Natural killer cell (primary cell): ENCODE measurements around the gene FAM228A. TPM values are rescaled to one million over a fixed set of nuclear protein-coding genes. Genes with fewer than 3 reads are reported as not detected.

Experiments
- ATAC-seq, 3 donors: fragments of 150-1000 bp in 2 of 3; fragments of 200-7000 bp in 1 of 3; cut with Tn5 transposase; 1 replicate in 1 of 3; 2 replicates in 2 of 3; pipeline ENCODE4 v1.10.0; 2021; ENCODE audit warnings: mild to moderate bottlenecking in 2 of 3, moderate library complexity in 2 of 3
- DNase-seq, 2 donors: peaks; one replicate each; pipeline versions ENCODE4 v3.0.0 to v3.0.0-alpha.2; 2013 to 2021; ENCODE audit warnings: mixed read lengths in 1 of 2
- H3K27ac ChIP-seq: one replicate; pipeline ENCODE4 v1.5.1; 2013; ENCODE audit warnings: mild to moderate bottlenecking, low read length
- H3K27me3 ChIP-seq: one replicate; pipeline ENCODE4 v1.6.1; 2013; ENCODE audit warnings: low read length; ENCODE audit not compliant: control insufficient read depth, insufficient read depth
- H3K36me3 ChIP-seq: one replicate; pipeline ENCODE4 v1.6.1; 2013; ENCODE audit warnings: low read length; ENCODE audit not compliant: control insufficient read depth, insufficient read depth
- H3K4me1 ChIP-seq: one replicate; pipeline ENCODE4 v1.6.1; 2013; ENCODE audit warnings: low read length; ENCODE audit not compliant: control insufficient read depth, insufficient read depth
- H3K4me3 ChIP-seq: one replicate; pipeline ENCODE4 v1.5.1; 2013; ENCODE audit warnings: low read length
- H3K9me3 ChIP-seq: one replicate; pipeline ENCODE4 v1.6.1; 2013; ENCODE audit warnings: low read length; ENCODE audit not compliant: control insufficient read depth, insufficient read depth
- H3K27ac Mint-ChIP-seq, 2 donors: one replicate each; pipeline ENCODE4 v1.8.0; 2022; ENCODE audit warnings: mild to moderate bottlenecking in 2 of 2, mixed read lengths in 2 of 2, moderate library complexity in 1 of 2
- H3K27me3 Mint-ChIP-seq, 2 donors: one replicate each; pipeline ENCODE4 v1.8.0; 2022; ENCODE audit warnings: low read depth in 2 of 2, mixed read lengths in 2 of 2
- H3K36me3 Mint-ChIP-seq: one replicate; pipeline ENCODE4 v1.8.0; 2022; ENCODE audit warnings: mixed read lengths
- H3K4me1 Mint-ChIP-seq, 2 donors: one replicate each; pipeline ENCODE4 v1.8.0; 2022; ENCODE audit warnings: mixed read lengths in 2 of 2
- H3K4me3 Mint-ChIP-seq: one replicate; pipeline ENCODE4 v1.8.0; 2022; ENCODE audit warnings: mild to moderate bottlenecking, moderate library complexity, mixed read lengths
- H3K9me3 Mint-ChIP-seq, 2 donors: one replicate each; pipeline ENCODE4 v1.8.0; 2022; ENCODE audit warnings: mixed read lengths in 2 of 2
- WGBS: methylation state at CpG from one replicate; pipeline ENCODE4 v1.1.7; 2013; ENCODE audit warnings: missing lambda C conversion rate; ENCODE audit not compliant: insufficient coverage; 5-methylcytosine and 5-hydroxymethylcytosine counted together
- intact Hi-C: fragments of 100-400 bp; cut with micrococcal nuclease; formaldehyde crosslinking; loops from one replicate; pipeline ENCODE4 v1.14.2; 2022
- total RNA-seq, 4 donors: library from RNA; stranded (reverse); fragments of 120-200 nt in 1 of 4; gene quantifications; one replicate each; pipeline versions ENCODE4 v1.2.3 to v1.2.4, GENCODE V29; 2013 to 2022
- TF ChIP-seq, protein P1 (sequence below): fragments of 200-600 bp; IDR thresholded peaks from one replicate; pipeline ENCODE4 v1.8.0; 2022; ENCODE audit warnings: antibody characterized with exemption

Gene FAM228A
- total RNA-seq, 3 donors from 2014 or later (not counting 1 experiment from before 2014, with no cell fraction given), result 0.34 to 0.82 TPM; not detected in 1

DNA sequence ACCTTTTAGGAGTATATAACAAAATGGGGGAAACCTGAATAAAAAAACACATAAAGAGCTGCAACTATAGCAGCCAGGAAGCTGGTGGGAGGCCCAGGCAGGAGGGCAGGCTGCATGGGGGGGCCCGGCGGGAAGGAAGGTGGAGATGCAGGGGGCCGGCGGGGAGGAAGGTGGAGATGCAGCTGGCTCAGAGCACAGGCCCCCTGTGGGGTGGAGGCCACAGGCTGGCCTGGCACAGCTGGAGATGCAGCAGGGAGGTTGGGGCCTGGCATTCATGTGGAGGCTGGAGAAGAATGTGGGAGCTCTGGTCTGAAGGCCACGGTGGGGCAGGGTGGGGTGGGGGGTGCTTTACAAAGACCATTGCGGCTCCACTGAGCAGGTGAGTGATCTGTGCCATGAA, 31.4 kb downstream of the FAM228A start:
- 97% methylated on average over 6 of the region's 6 CpGs for WGBS
- H3K27ac Mint-ChIP-seq, result peak overlapping the region in 1 of 2 donors; percentile 9

DNA sequence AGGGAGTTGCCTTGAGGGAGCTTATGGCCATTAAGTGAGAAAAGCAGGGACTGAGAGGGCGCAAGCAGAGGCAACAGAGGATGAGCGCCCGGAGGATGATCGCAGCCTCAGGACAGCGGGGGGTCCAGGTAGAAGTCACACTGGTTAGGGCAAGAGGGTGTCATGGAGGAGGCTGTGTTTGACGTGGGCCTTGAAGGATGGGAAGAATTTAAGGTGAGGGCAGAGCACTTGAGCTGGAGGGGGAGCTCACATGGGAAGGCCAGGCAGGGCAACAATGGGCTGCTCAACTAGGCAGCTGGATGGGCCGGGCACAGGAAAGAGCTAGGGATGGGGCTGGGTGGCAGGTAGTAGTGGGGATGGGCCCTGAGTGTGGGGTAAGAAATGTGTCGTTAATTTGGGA, 31.9 kb downstream of the FAM228A start:
- TF ChIP-seq, protein P1, sequence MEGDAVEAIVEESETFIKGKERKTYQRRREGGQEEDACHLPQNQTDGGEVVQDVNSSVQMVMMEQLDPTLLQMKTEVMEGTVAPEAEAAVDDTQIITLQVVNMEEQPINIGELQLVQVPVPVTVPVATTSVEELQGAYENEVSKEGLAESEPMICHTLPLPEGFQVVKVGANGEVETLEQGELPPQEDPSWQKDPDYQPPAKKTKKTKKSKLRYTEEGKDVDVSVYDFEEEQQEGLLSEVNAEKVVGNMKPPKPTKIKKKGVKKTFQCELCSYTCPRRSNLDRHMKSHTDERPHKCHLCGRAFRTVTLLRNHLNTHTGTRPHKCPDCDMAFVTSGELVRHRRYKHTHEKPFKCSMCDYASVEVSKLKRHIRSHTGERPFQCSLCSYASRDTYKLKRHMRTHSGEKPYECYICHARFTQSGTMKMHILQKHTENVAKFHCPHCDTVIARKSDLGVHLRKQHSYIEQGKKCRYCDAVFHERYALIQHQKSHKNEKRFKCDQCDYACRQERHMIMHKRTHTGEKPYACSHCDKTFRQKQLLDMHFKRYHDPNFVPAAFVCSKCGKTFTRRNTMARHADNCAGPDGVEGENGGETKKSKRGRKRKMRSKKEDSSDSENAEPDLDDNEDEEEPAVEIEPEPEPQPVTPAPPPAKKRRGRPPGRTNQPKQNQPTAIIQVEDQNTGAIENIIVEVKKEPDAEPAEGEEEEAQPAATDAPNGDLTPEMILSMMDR, result no peak
- WGBS, result 94% methylated on average over 8 of the region's 8 CpGs
- Mint-ChIP-seq H3K36me3 (peaks cover 25% of the 10 kb centered on the region), H3K4me3 (no peak overlapping the region), H3K4me1 (no peaks in the 10 kb centered on the region), H3K9me3 (no peaks in the 10 kb centered on the region), H3K27me3 (no peaks in the 10 kb centered on the region), H3K27ac (peak overlapping the region in 1 of 2 donors; percentile 9)
- H3K9me3 ChIP-seq, result no peaks in the 10 kb centered on the region
- intact Hi-C loops, result no loop called here
- no peak overlapping the region for H3K4me3 ChIP-seq
- no peaks in the 10 kb centered on the region for H3K4me1 ChIP-seq
- H3K27ac ChIP-seq, result no peak overlapping the region
- H3K36me3 ChIP-seq, result peaks cover 73% of the 10 kb centered on the region
- ATAC-seq (no peak), DNase-seq (no peak)
- H3K27me3 ChIP-seq, result no peaks in the 10 kb centered on the region

More for the DNA sequence above, 31.4 kb downstream of the FAM228A start:
- H3K27me3 ChIP-seq, result no peaks in the 10 kb centered on the region
- H3K9me3 Mint-ChIP-seq, result no peaks in the 10 kb centered on the region
- H3K4me1 Mint-ChIP-seq, result no peaks in the 10 kb centered on the region
- peaks cover 68% of the 10 kb centered on the region for H3K36me3 ChIP-seq
- TF ChIP-seq, protein P1, result no peak
- H3K27me3 Mint-ChIP-seq, result no peaks in the 10 kb centered on the region
- no peaks in the 10 kb centered on the region for H3K9me3 ChIP-seq
- H3K4me3 Mint-ChIP-seq, result no peak overlapping the region
- intact Hi-C loops, result no loop called here
- H3K36me3 Mint-ChIP-seq, result peaks cover 25% of the 10 kb centered on the region
- no peak overlapping the region for H3K27ac ChIP-seq
- ATAC-seq (no peak), DNase-seq (no peak)
- H3K4me3 ChIP-seq, result no peak overlapping the region
- no peaks in the 10 kb centered on the region for H3K4me1 ChIP-seq

DNA sequence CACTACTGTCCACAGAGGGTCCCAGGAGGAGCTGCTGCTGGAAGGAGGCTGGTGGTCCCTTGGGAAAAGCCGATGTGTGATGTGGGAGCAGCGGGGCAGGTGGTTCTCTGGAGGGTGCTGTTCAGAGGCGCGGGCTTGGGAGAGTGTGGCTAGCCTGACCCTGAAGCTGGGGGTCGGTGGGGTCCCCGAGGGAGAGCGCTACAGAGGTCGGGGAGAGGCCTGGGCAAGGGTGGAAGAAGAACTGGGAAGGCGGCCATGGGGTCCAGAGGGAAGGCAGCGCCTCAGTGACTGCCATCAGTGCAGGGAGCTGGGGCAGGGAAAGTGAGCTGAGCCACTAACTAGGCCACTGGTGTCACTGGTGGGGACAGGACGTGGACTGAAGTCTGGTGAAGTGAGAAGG, 32.5 kb downstream of the FAM228A start:
- peaks cover 77% of the 10 kb centered on the region for H3K36me3 ChIP-seq

DNA sequence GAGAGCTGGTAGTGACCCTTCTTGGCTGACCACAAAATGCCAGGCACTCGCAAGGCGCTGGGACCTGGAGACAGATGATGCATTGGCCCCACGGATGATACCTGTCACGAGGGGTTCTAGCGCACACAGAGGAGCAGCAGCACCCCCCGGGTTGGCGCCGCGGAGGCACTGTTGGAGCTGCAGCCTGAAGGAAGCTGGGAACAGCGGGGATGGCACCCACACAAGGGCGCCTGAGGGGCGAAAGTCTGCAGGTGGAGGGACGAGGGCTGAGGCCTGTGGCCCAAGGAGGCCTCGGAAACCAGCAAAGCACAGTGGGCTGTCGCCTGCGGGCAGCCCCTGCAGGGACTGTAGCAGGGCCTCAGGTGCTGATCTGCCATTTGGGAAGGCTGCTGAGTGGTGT, 33.6 kb downstream of the FAM228A start:
- H3K4me3 ChIP-seq, result no peak overlapping the region
- H3K27me3 ChIP-seq, result no peaks in the 10 kb centered on the region
- H3K36me3 ChIP-seq, result peaks cover 80% of the 10 kb centered on the region
- no peaks in the 10 kb centered on the region for H3K9me3 Mint-ChIP-seq
- ATAC-seq, result no peak
- no peak overlapping the region for H3K27ac Mint-ChIP-seq
- TF ChIP-seq, protein P1, result no peak
- H3K4me1 ChIP-seq, result no peaks in the 10 kb centered on the region
- H3K9me3 ChIP-seq, result no peaks in the 10 kb centered on the region
- peaks cover 0 to 4% of the 10 kb centered on the region in 2 donors for H3K4me1 Mint-ChIP-seq
- H3K4me3 Mint-ChIP-seq, result no peak overlapping the region
- H3K27ac ChIP-seq, result no peak overlapping the region
- intact Hi-C loops, result no loop called here
- DNase-seq, result no peak
- H3K27me3 Mint-ChIP-seq, result no peaks in the 10 kb centered on the region
- 96% methylated on average over 16 of the region's 16 CpGs for WGBS
- H3K36me3 Mint-ChIP-seq, result peaks cover 25% of the 10 kb centered on the region

More for the DNA sequence above, 32.5 kb downstream of the FAM228A start:
- no peak for ATAC-seq
- Histone ChIP-seq H3K27ac (no peak overlapping the region), H3K9me3 (no peaks in the 10 kb centered on the region), H3K27me3 (no peaks in the 10 kb centered on the region), H3K4me3 (no peak overlapping the region), H3K4me1 (no peaks in the 10 kb centered on the region)
- H3K36me3 Mint-ChIP-seq, result peaks cover 25% of the 10 kb centered on the region
- intact Hi-C loops, result no loop called here
- no peaks in the 10 kb centered on the region for H3K9me3 Mint-ChIP-seq
- H3K27ac Mint-ChIP-seq, result no peak overlapping the region
- WGBS, result 92% methylated on average over 11 of the region's 11 CpGs
- H3K4me3 Mint-ChIP-seq, result no peak overlapping the region
- no peaks in the 10 kb centered on the region for H3K4me1 Mint-ChIP-seq
- DNase-seq, result no peak
- TF ChIP-seq, protein P1, result no peak
- no peaks in the 10 kb centered on the region for H3K27me3 Mint-ChIP-seq
